Thyroid gland (tissue), 4 donors: ENCODE results near the gene TRIOBP.

ENCODE experiments used
- POLR2A ChIP-seq, 2 donors: fragments of 450-650 bp; IDR thresholded peaks; one replicate each; pipeline ENCODE4 v1.6.1; 2017; ENCODE audit warnings: antibody characterized with exemption in 2 of 2, mild to moderate bottlenecking in 2 of 2, moderate library complexity in 1 of 2
- TF ChIP-seq, protein P1 (sequence below), 6 experiments: fragments of 200-600 bp in 3 of 6; fragments of 450-650 bp in 3 of 6; sonication (generic) in 3 of 6; IDR thresholded peaks; one replicate each; pipeline ENCODE4 v1.5.1; 2016 to 2019; ENCODE audit warnings: antibody characterized with exemption in 6 of 6, mild to moderate bottlenecking in 2 of 6, inconsistent platforms in 1 of 6, moderate library complexity in 1 of 6

DNA sequence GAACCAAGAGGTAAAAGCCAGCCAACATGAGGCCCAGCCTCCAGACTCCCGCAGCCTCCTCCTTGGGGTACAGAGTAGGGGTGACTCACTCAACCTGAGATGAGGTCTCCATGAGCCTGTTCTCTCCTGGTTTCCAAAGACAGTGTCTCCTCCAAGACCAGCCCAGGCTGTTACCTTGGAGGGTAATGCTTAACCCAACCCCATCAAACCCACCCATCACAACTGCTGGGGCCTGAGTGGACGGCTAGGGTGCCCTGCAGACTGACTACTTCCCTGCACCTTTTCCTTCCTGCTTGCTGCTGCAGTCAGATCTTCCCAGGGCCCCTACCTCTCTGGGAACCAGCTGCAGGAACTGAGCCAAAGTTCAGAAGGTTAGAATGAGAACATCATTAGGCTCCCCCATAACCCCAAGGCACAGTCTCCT lies 15.8 kb upstream of the TRIOBP start:
- TF ChIP-seq, protein P1, sequence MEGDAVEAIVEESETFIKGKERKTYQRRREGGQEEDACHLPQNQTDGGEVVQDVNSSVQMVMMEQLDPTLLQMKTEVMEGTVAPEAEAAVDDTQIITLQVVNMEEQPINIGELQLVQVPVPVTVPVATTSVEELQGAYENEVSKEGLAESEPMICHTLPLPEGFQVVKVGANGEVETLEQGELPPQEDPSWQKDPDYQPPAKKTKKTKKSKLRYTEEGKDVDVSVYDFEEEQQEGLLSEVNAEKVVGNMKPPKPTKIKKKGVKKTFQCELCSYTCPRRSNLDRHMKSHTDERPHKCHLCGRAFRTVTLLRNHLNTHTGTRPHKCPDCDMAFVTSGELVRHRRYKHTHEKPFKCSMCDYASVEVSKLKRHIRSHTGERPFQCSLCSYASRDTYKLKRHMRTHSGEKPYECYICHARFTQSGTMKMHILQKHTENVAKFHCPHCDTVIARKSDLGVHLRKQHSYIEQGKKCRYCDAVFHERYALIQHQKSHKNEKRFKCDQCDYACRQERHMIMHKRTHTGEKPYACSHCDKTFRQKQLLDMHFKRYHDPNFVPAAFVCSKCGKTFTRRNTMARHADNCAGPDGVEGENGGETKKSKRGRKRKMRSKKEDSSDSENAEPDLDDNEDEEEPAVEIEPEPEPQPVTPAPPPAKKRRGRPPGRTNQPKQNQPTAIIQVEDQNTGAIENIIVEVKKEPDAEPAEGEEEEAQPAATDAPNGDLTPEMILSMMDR (IDR thresholded peaks at IDR 0.05): no peak
- no peak for TF ChIP-seq POLR2A (IDR thresholded peaks at IDR 0.05)
